GM19043 (cell line): ENCODE data around the gene KLHDC7B.
A peak's percentile ranks its signal among the peaks of the same experiment; 100 is the strongest.

Experiments
- ATAC-seq: cut with Tn5 transposase; IDR thresholded peaks from one replicate; pipeline ENCODE4 v1.9.1; 2021; ENCODE audit warnings: low read depth; ENCODE audit not compliant: unreplicated experiment

Gene KLHDC7B

DNA sequence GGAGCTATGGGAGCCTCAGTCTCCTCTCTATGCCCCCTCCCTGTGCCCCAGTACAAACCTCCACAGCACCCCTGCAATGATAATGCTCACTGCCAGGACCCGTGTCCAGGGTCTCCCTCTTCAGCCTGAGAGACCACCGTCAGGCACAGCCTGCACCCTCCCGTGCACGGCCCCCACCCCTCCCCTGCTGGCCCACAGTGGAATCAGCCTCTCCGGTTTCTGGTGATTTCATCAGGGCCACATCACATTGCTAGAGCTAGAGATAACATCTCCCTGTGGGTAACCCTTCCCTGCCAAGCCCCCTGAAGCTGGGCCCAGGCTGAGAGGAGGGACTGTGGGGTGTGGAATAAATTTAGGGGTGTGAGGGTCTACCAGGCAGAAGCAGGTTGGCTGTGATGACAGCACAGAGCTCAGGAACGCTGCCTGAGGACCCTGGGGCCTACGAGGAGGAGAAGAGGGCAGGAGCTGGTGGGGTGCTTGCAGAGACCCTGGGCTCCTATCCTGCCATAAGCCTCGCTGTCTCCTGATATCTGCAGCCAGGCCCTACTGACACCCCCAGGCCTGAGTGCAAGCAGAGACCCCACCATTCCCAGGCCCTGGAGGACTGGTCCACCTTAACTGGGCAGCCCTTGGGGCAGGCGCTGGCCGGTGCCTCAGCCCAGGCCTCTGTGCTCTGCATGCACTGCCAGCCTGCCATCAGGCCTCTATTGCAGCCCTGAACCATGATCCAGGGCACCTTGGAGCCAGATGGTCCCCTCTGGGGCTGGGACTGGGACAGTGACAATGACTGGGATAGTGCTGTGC lies at the start of gene KLHDC7B:
TSS of gene KLHDC7B (plus strand) at position 378 of the 804 bp plus-strand sequence. CDS start at position 723, 345 bp downstream.
- no peak for ATAC-seq

DNA sequence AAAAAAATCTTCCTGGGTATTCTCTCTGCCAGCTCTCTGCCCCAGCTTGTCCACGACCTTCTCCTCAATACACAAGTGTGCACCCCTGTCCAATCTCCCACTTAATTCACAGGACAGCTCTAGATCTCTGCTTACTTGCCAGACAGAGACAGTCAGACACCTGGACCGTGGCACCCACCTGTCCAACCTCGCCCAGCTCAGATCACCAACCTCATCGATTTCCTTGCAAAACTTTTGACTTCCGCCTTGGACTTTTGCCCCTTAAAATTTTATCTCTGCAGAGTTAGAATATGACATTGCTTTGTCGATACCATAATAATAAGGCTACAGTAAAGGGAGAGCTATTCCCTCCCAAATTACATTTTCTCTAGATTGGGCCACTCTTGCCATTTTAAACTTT lies 48.6 kb upstream of the KLHDC7B start:
- ATAC-seq = no peak

DNA sequence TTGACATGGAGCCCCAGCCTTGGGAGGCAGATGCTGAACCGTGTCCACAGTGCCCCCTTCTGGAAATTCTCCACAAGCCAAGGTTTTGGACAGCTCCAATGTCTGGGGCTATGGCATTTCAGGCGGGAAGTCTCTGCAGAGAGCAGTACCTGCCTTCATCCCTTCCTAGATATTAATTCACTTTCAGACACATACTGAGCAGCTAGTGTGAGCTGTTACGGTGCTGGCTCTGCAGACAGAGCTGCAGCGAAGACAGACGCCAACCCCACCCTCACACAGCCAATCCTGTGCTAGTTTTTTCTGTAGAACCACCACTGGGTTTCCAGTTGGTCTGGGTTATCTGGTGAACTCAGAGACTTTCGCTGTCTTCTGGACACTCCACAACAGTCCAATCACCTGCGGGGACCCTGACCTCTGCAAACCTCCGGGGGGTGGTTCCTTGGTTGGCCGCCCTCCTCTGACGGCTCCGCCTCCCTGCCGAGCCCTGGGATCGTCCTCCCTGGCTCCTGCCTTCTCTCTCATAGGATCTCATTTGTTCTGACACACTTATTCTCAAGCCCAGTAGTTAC lies 47.3 kb upstream of the KLHDC7B start:
- ATAC-seq = no peak

DNA sequence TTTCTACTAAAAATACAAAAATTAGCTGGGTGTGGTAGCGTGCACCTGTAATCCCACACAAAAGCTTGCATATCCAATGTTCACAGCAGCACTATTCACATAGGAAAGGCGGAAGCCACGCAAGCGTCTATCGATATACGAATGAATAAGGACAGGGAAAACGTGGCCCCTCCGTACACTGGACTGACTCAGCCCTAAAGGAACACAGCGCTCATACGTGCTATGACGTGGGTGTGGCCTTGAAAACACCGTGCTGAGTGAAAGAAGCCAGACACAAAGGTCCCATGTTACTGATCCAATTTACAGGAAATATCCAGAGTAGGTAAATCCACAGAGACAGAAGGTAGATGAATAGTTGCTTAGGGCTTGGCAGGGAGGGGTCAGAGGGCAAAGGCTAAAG lies 45.2 kb upstream of the KLHDC7B start:
- no peak for ATAC-seq

DNA sequence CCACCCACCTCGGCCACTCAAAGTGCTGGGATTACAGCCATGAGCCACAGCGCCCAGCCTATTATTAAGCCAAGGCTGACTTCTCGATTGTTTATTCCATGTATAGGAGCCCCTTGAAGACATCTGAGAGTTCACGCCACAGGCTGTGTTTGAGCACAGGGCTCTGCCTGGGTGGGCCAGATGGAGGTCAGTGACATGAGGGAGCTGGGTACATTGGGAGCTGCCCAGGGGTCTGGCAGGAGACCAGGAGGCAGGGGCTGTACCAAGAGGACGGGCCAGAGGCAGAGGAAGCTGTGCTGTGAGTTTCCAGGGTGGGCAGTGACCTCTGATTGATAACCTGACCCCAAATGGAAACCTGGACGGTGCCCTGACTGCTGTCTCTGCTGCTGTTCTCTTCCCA lies 43.6 kb upstream of the KLHDC7B start:
- no peak for ATAC-seq

DNA sequence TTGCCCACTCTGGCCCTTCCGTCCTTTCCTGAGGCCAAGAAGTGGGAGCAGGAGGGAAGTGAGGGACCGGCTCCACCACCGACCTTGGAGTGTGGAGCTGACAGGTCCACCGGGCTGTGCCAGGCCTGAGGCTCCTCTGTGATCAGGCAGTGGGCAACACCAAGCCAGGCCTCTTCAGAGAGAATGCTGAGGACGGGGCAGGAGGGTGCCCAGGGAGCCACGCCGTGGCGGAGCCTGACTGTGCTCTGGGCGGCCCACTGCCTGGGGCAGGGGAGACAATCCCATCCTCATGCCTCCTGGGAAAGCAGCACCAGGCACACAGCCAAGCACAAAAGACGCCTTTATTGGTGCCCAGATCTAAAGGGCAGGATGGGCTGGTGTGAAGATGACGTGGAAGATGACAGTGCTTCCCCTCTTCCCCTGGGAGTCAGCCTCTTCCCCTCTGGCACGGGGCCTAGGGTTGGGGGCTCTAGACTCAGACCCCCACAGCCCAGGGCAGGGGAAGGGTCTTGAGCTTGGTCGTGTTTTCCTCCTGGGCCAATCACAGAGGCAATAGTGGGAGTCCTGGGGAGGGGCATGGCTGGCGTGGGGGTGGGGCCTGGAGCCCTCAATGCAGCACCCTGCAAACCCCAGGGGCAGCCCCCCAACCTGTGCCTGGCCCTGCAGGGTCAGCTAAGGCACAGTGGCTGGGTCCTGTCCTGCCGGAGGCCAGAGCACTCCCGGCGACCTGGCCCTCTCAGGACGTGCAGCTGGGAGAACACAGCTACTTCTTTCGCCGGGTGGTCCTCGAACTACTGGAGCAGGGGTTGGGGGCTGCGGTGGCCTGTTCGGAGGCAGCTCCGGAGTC lies 42.8 kb upstream of the KLHDC7B start:
- no peak for ATAC-seq

DNA sequence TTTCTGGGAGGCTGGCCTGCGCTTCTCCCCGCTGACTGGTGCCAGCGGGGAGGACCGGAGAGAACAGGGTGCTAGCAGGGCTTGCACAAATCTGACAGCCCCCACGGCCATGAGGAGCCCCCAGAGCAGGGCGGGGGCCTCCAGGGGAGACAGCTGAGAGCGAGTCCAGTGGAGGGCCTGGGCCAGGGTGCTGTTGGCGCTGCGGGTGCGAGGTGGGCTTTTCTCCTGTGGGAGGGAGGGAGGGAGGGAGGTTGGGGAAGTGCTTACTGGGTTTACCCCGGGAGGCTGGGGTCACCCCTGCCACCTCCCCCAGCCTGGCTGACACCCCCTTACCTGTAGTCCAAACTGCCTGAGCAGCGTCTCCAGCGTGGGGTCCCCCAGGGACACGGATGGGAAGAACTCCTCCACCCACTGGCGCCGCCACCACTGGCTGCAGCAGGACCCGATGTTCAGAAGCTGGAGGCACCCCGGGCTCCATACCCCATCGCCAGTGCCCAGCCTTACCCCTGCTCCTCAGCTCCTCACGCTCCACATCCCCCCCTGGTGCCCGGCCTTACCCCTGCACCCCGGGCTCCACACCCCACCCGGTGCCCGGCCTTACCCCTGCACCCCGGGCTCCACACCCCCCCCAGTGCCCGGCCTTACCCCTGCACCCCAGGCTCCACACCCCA lies 42.1 kb upstream of the KLHDC7B start:
- ATAC-seq = no peak

DNA sequence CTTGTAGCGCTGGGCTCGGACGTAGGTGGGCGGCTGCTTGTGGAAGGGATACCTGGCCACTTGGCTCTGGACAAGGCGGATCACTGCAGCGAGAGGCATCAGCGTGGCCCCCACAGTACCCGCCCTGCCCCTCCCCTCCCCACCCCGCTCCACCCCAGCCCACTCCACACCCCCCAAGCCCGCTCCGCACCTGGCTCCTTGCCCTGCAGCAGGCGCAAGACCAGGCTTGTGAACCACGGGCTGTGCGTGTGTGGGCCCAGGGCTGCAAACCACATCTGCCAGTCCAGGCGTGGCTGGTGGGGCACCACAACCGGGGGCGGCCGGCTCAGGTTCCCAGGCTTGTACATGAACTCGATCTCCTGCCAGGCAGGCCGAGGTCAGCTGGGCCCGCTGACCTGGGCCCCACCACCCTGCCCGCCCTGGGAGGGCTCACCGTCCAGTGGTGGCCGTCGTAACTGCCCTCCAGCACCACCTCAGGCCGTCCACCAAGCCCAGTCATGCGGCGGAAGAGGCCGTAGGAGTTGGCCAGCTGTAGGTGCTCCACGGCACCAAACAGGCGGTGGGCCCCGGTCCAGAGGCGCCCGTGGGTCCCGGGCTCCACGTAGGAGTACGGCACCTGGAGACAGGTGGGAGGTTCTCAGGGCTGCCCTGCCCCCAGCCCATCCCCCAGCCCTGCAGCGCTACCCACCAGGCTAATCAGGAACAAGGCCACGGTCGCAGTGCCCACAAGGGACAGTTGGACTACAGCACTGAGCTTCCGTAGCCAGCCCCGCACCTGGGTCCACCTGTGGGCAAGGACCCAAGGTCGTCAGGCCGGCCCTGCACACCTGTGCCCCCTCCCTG lies 41.1 kb upstream of the KLHDC7B start:
- ATAC-seq = no peak

DNA sequence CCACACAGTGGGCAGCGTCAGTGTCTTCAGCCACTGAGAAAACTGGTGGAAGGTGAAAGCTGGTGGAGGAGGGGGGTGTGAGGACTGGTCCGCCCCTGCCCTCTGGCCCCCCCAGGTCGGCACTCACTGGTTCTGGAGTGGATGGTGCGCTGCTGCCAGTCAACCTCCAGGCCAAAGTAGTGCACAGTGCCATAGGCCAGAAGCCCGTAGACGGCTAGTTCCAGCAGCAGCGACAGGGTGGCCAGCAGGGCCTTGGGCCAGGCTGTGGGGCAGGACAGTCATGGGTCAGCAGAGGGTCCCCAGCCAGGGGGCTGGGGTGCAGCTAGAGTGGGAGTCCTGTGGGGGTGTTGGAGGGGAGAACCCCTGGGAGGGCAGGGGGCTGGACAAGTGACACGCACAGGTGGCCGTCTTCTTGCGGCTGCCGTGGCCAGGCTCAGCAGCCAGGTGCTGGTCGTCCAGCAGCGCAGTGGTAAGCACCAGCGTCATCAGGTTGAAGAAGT lies 40.4 kb upstream of the KLHDC7B start:
- ATAC-seq = no peak

DNA sequence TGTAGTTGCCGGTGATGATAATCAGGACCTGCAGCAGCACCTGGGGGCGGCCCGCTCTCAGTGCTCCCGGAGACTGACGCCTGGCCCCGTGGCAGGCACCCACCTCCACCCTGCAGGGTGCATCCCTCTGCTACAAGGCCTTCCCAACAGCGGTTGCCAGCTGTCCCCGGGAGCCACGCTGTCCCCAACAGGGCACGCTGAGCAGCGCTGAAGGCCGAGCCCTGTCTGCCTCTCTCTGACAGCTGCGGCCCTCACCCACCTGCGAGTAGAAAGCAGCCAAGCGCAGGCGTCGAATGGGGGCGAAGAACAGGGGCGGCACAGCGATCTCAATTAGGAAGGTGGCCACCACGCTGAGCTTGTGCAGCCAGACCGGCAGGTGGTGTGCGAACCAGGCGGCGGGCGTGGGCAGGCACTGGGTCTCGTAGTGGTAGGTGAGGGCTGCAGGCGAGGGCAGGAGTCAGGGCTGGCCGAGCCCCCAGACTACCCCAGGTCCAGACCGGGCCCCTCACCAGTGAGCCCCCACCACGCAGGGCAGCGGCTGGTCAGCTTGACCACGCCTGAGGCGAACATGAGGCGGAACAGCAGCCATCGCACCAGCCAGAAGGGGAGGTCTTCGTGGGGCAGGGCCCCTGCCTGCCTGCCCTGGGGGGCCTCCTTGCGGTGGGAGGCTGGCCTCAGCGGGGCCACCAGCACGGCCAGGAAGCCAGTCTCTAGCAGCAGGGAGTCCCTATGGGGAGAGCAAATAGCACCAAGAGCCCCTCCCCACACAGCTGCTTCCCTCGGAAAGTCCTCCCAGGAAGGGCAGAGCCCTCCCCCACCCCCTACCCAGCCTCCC lies 39.7 kb upstream of the KLHDC7B start:
- ATAC-seq = no peak

DNA sequence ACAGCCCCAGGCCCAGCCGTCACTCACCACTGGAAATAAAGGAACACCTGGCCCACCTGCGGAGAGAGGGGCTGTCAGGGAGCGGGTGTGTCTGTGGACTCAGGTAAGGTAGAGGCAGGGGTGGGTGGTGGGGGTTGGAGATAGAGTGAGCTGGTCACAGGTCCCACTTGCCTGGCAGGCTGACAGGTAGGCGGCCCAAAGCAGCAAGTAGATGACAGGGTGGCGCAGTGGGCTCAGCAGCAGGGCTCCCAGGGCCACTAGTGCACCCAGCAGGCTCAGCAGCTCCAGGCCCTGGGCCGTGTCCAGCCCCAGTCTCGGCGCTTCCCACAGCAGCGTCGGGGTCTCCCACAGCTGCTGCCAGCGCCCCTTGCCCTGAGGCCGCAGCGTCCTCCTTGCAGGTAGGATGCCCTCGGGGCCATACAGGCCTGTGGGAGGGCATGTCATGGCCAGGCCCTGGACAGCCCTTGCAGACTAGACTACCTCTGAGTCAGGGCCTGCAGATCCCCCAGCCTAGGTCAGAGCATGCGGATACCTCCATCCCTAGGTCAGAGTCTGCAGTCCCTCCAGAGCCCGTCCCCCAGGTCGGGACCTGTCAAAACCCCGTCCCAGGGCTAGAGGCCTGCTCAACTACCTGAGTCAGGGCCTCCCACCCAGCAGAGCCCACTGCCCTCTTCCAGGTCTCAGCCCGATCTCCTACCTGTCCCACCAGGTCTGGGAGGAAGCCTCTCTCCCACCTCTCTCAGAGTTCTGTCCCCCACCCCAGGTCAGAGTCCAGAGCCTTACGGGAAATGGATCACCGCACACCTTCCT lies 38.9 kb upstream of the KLHDC7B start:
- no peak for ATAC-seq

DNA sequence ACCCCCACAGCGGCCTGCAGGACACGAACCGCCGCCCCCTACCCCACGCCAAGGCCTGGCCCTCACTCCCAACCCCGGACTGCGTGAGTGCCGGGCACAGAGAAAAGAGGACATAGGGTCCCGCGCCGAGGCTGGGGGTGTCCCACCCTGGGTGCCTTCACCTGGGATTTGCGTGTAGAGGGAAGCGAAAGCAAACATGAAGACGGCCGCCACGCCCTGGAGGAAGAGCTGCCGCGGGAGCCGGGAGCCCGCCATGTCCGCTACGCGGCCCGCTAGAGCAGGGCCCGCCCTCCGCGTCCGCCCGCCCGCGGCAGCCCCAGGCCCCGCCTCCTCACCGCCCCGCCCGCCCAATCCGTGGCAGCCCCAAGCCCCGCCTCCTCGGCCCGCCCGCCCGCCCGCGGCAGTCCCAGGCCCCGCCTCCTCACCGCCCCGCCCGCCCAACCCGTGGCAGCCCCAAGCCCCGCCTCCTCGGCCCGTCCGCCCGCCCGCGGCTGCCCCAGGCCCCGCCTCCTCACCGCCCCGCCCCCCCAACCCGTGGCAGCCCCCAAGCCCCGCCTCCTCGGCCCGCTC lies 38.2 kb upstream of the KLHDC7B start, which contains the start of gene LMF2:
TSS of gene LMF2 (minus strand) at position 282 of the 570 bp plus-strand sequence. CDS start at position 255, 27 bp downstream.
- peak; percentile 40 for ATAC-seq

DNA sequence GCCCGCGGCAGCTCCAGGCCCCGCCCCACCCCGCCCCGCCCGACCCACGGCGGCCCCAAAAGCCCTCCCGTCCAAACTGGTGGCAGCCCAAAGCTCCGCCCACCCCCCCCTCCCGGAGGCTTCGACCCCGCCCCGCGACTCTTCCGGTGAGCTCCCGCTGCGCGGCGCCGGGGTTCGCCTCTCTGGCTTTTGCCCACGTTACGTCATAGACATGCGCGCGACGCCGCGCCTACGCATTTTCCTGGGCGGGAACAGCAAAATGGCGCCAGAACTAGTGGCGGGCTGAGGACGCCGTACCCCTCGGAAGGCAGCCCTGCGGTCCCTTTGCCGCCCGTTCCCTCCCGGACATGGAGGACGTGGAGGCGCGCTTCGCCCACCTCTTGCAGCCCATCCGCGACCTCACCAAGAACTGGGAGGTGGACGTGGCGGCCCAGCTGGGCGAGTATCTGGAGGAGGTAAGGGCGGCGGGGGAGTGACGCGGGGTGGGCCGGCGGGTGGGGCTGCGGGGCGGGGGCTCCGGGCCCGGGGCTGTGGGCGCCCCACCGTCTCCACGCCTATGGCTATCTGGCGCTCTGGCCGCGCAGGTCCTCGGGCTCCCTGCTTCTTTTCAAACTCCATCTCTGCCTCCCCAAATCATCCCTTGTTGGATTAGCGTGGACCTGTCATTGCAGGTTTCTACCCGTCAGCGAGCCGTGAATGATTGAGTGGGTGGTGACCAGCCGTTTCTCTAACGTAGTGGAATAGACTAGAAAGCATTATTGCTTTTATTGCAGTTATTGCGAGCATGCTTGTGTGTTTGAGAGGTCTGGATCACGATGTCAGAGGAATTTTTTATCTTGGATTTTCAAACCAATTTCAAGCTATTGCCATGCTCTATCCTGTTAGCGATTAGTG lies 37.5 kb upstream of the KLHDC7B start, which contains the start of gene NCAPH2:
TSS of gene NCAPH2 (plus strand) at position 234 of the 894 bp plus-strand sequence. CDS start at position 348, 114 bp downstream.
- peak; percentile 75 for ATAC-seq

DNA sequence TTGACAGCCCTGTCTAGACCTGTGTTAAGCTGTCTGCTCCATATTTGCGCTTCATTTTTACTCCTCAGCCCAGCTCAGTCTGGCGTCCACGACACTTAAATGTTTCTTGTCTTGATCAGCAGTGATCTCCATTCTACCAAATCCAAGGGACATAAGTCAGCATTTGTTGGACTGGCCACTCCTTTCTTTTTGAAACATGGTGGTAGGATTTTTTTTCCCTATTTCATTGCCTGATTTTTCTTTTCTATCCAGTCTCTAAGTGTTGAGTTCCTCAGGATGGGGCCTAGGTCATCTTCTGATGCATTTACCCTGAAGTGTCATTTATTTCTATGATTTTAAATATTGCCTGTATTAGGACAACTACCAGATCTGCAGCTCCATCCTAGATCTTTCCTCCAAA lies 36.8 kb upstream of the KLHDC7B start:
- ATAC-seq = no peak

DNA sequence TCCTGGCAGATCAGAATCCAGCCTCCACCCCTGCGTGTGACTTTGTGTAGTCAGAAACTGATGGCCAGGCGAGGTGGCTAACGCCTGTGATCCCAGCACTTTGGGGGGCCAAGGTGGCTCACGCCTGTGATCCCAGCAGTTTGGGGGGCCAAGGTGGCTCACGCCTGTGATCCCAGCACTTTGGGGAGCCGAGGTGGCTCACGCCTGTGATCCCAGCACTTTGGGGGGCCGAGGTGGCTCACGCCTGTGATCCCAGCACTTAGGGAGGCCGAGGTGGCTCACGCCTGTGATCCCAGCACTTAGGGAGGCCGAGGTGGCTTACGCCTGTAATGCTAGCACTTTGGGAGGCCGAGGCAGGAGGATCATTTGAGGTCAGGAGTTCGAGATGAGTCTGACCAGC lies 32.5 kb upstream of the KLHDC7B start:
- ATAC-seq = no peak

DNA sequence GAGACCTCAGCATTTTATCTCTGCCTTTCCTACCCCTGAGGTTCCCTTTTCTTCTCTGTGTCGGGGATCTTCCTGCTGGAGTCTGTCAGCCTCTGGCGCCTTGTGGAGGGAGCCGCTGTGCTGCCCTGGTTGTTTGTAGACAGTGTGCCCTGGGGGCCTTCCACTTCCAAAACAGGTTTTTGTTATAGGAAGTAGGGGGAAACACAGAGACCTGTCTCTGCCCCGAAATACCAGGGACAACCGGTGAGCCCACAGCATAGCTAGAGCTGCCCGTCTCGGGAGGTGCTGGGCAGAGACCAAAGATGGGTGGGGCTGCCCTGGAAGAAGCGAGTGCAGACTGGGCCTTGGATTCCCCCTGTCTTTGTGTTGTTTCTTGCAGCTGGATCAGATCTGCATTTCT lies 29.6 kb upstream of the KLHDC7B start:
- ATAC-seq = no peak
